PFSK-1 (cell line): ENCODE data around the gene ATAD3A.

ENCODE experiments used
- FOXP2 ChIP-seq: optimal IDR thresholded peaks from 2 replicates; pipeline ENCODE3; 2011; ENCODE audit warnings: borderline replicate concordance, control low read depth, inconsistent platforms; ENCODE audit not compliant: insufficient read depth; ENCODE audit errors: extremely low read length, extremely low read depth
- POLR2AphosphoS5 ChIP-seq: IDR thresholded peaks from 2 replicates; pipeline ENCODE4 v1.6.1; 2012; ENCODE audit warnings: low read depth, mild to moderate bottlenecking, control low read depth, low read length, moderate library complexity
- REST ChIP-seq, 2 experiments: IDR thresholded peaks; 2 replicates each; pipeline versions ENCODE4 v1.6.1 to v1.8.0; 2011 to 2012; ENCODE audit warnings: low read depth in 2 of 2, low read length in 2 of 2, control low read depth in 1 of 2, inconsistent platforms in 1 of 2, mild to moderate bottlenecking in 1 of 2, moderate library complexity in 1 of 2; ENCODE audit not compliant: insufficient read depth in 1 of 2
- SIN3A ChIP-seq: IDR thresholded peaks from 2 replicates; pipeline ENCODE4 v1.6.1; 2012; ENCODE audit warnings: mild to moderate bottlenecking, low read length, moderate library complexity, borderline replicate concordance; ENCODE audit not compliant: insufficient read depth
- TAF1 ChIP-seq: IDR thresholded peaks from 2 replicates; pipeline ENCODE4 v1.6.1; 2012; ENCODE audit warnings: low read length, control low read depth, borderline replicate concordance; ENCODE audit not compliant: insufficient read depth

- TF ChIP-seq POLR2AphosphoS5, result peak; percentile 88
- TF ChIP-seq SIN3A, result peak; percentile 68; the same call in 1 of the 2 replicates
- no peak for TF ChIP-seq REST (IDR thresholded peaks at IDR 0.05; ENCODE audit: insufficient read depth in 1 of 2, low read depth in 2 of 2, low read length in 2 of 2)
- TF ChIP-seq TAF1, result peak; percentile 76; the same call in 1 of the 2 replicates
- TF ChIP-seq FOXP2, result peak; percentile 92
Measured at GRCh38 chr1:1574721-1575537, 63.0 kb downstream of the ATAD3A start, which contains the start of gene SSU72.
